IMR-90 (cell line): ENCODE results near the gene COG1.

ENCODE experiments used
- CTCF ChIP-seq: conservative IDR thresholded peaks from 2 replicates; pipeline ENCODE4 v1.5.1; 2012; ENCODE audit warnings: mild to moderate bottlenecking, low read depth, low read length, improper control_type of control experiment
- MAZ ChIP-seq: IDR thresholded peaks from 2 replicates; pipeline ENCODE4 v1.6.1; 2012; ENCODE audit warnings: low read depth, mild to moderate bottlenecking, low read length, improper control_type of control experiment, moderate library complexity, borderline replicate concordance
- POLR2A ChIP-seq: IDR thresholded peaks from 2 replicates; pipeline ENCODE4 v1.6.1; 2012; ENCODE audit warnings: mild to moderate bottlenecking, low read depth, low read length
- RFX5 ChIP-seq: IDR thresholded peaks from 2 replicates; pipeline ENCODE4 v1.8.0; 2012; ENCODE audit warnings: low read depth, mild to moderate bottlenecking, low read length, moderate library complexity

DNA sequence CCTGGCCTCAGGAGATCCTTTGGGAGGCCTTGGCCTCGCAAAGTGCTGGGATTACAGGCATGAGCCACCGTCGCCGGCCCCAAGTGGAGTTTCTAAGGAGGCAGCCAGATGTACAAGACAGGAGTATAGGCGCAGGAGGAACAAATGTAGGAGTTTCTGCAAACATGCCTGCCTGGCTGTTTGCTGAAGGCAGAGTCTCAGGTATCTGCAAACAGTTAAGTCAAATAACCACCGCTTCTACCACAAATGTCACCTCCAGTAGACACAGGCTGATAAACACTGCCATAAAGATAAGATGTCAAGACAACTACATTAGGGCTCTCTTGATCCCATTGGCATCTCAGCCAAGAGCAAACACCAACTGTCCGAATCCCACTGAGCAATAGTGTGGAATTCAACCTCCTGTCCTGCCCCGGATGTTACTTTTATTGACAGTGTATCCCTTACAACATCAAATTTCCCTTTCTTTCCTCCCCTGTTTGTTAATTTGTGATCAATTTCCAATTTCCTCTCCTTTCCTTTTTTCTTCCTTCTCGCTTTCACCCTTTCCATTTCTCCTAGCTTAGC is 5.6 kb upstream of the COG1 start:
- TF ChIP-seq RFX5, result no peak
- no peak for TF ChIP-seq MAZ
- TF ChIP-seq POLR2A, result no peak
- TF ChIP-seq CTCF, result no peak
